Measurements from ENCODE around the gene HELLS.
"Not testable (repeated sequence)": the region's sequence is repeated elsewhere in the genome, so short reads cannot be mapped to it uniquely, and the experiment has no call there.

HELLS gene

DNA sequence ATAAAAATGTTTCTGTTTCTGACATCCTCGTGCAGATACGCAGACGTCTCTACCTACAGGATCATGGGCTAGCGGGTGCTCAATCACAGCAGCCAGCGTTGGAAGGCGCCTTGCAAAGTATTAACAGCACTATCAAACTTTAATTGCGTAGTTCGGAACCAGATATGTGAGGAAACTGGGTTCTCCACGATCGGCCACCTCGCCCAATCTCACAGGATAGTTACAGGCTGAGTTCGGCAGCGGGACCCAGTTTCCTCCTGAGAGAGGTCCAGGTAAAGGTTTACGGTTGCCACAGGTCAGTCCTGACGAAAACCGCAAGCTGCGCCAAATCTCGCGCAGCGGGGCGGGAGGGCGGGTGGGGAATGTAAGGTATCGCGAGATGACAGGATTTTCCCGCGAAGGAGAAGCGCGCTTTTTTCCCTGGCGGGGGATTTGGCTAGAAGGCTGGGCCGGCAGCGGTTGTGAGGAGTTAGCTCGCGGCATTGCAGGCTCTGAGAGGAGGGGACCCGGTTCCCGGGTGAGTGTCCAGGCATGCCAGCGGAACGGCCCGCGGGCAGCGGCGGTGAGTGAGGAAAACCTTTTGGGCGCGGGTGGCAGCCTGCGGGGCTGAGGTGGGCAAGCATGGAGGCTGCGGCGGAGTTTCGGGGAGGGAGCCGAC is at the start of gene HELLS:
Gene HELLS, plus strand, starts transcription at position 398 of the 658 bp plus-strand sequence. Its CDS starts 134 bp downstream, at position 532.
- peak; percentile 92 for DNase-seq

DNA sequence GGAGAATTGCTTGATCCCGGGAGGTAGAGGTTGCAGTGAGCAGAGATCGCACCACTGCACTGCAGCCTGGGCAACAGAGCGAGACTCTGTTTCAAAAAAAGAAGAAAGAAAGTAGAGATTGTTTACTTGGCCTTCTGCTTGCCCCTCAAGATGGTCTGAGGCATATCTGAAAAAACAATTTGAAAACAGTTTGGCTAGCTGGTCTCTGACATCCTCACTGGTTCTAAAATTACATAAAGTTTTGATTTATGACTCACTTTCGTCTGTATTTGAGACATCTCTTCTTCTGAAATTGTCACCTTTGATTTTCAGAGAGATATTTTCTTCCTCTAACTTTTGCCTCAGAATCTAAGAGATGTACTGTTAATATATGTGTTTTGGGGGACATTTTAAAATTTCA is 49.6 kb upstream of the HELLS start:
- DNase-seq: peak; percentile 62

DNA sequence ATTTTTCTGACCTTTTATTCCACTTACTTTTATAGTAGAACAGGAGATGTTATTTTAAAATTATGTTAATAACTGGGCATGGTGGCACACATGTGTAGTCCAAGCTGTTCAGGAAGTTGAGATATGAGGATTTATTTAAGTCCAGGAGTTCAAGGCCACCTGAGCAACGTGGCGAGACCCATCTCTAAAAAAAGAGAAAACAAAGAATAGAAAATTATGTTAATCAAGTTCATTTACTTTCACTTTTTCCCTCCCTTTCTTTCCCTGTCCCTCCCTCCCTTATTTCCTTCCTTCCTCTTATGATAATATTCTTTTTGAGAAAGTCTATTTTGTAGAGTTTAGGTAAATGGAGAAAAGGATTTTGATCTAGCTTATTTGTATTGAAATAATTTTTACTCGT is 48.9 kb upstream of the HELLS start:
- no peak for DNase-seq

DNA sequence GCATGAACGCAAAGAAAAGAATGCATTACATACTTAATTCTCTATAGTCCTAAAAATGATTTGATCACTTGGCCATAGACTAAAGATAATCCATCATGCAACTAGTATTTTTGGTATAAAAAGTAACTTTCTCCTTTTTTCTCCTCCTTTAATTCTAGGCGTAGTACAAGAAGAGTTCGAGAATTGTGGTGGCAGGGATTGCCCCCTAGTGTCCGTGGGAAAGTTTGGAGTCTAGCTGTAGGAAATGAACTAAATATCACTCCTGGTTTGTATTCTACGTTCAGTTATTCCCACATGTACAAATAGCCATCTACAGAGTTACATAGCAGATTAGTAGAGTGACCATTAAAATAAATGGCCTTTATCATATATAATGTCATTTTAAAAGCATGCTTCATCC is 45.5 kb upstream of the HELLS start:
- no peak for DNase-seq

DNA sequence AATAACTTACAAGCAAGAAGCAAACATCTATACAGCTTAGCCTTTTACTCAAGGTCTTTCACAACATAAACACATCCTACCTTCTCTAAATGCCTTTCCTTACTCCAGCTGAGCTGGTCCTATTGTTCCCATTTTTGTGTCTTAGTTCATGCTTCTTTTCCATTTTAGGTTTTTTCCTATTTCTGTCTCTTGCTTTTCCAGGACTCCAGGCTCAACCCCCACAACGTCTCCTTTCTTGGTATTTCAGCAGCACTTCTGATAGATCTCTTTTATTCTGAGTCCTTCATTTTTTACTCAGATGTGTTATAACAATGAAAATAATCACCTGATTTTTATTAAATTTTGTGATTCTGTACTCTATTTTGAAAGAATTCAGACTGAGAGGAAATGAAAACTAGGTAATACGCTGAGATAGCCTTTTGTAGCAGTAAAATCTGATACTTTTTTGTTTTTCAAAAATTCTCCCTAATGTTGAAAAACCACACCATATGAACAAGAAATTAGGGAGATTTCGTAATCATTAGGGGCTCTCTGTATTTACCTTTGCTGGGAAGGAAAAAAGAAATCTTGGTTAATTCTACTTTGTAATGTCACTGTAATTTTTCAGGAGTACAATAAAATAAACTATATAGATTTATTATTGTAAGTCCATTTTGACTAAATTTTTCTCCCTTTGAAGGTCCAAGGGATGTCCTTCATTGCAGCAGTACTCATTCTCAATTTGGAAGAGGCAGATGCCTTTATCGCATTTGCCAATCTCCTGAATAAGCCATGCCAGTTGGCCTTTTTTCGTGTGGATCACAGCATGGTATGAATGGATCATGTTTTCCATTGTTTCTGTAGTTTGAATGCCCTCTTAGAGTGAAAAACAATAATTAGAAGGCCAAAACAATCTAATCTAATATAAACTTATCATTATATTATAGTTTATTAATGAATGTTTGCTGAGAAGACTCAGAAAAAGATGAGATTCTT is 24.0 kb upstream of the HELLS start:
- no peak for DNase-seq

DNA sequence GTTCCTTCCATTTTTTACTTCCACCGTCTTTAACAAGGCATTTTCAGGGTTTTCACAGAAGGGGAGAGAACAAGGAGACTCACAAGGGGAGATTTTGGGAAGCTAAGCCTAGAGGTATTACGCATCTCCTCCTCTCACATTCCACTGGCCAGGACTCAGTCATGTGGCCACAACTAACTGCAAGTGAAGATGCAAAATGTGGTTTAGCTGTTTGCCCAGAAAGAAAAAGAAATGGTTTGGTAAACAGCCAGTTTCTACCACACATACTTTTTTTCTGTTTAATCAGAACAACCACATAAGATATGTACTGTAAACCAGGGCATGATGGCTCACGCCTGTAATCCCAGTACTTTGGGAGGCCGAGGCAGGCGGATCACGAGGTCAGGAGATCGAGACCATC is 21.4 kb upstream of the HELLS start:
- DNase-seq: no peak

DNA sequence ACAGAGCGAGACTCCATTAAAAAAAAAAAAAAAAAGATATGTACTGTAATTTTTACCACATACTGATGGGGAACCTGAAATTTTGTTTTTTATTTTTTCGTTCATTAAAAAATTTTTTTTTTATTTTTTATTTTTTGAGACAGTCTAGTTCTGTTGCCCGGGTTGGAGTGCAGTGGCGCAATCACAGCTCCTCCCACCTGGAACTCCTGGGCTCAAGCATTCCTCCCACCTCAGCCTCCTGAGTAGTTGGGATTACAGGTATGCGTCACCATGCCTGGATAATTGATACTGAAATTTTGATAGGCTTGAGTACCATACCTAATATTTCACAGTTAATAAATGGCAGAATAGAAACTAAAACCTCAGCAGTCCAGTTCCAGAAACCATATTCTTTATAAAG is 20.9 kb upstream of the HELLS start:
- DNase-seq: no peak

DNA sequence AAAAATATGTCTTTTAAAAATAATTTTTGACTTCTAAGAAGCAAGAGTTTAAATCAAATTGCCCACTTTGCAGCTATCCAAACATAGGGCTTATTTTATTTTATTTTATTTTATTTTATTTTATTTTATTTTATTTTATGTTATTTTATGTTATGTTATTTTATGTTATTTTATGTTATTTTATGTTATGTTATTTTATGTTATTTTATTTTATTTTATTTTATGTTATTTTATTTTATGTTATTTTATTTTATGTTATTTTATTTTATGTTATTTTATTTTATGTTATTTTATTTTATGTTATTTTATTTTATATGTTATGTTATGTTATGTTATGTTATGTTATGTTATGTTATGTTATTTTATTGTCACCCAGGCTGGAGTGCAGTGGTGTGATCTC is 14.0 kb upstream of the HELLS start:
- not testable (repeated sequence) for DNase-seq

DNA sequence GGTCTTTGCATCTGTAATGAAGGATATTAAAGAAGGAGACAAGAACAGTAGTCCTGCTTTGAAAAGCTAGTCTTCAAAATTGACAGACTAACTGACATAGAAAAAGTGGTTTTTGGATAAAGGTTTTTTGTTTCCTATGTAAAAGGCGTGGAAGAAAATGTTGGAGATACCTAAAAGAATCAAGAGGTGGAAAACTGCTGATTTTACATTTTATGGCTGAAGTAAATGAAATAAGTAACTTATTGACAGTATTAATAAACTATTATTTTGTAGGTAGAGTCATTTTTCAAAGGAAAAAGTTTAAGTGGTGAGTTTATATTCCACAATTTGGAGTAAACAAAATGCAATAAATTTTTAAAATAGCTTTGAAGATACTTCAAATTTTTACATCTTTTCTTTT is 12.6 kb upstream of the HELLS start:
- no peak for DNase-seq

DNA sequence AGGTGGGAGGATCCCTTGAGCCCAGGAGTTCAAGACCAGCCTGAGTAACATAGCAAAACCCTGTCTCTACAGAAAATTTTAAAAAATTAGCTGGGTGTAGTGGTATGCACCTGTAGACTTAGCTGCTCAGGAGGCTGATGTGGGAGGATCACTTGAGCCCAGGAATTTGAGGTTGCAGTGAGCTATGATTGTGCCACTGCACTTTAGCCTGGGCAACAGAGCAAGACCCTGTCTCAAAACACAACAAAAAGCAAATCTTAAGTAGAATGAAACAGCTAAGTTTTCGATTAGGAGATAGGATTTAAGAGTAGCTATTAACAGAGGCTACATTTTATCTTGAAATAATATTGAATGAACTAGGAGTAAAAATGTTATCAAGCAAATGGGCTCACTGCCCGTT is 3.3 kb upstream of the HELLS start:
- not testable (repeated sequence) for DNase-seq

DNA sequence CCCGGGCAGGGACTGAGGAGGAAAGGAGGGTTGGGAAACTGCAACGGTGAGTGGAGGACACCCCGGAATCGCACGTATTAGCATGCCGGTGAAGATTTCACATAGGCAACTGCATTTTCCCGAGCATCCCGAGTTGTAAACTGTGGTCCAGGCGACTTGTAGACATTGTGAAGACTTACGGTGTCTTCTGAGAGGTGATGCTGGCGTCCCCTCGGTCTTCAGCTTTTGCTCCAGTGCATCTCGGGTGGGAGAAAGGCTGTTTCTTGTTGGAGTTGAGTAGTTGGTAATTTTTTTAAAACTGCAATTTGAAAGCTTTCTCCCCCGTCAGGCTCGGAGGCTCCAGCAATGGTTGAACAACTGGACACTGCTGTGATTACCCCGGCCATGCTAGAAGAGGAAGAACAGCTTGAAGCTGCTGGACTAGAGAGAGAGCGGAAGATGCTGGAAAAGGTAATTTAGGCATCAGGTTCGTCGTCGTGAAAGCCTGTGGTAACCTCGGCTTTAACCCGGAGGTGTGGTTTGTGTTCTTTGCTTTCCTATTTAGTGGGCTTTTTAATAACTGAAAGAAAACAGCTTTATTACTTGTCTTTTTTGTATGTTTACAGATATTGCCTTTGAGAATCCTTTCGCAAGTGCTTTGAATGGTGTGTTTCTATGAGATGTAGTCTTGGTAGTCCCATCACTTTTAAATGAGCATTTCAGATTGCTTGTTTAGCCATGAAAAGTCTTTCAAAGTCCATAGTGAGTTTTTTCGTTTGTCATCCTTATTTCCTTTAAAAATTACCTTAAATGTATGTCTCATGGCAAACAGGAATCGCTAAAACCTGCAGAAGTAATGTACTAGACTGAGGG is 687 bp downstream of the HELLS start:
- DNase-seq: peak; percentile 28

DNA sequence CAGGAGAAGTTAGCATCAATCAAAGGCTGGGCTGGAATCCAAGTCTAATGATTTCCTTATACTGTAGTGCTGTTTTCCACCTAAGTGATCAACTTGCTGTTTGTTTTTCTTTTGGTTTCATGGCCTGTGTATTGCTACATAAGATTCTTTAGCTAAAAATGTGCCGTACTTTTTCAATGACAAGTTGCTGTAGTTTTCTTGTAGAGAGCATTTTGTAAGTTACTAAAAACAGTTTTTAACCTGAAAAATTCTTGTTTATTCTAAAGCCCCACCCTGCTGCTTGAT is 1.3 kb downstream of the HELLS start:
- peak; percentile 6 for DNase-seq

DNA sequence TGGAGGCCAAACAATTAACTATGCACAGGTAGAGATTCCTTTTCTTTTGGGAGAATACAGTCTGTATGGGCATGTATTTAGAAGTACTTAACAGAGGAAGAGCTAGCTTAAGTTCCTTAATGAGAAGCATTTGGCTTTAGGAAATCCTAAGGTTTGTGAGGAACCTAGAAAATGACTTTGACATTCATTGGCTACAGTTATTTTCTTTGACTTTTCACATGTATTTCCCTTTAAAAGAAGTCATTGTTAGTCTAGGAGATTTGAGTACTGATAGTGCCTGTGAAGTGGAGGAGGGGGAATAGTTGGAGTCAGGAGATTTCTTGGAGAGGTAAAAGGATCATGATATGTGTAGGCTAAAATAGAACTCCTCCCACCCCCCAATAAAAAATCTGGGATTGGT is 3.6 kb downstream of the HELLS start:
- DNase-seq: no peak

DNA sequence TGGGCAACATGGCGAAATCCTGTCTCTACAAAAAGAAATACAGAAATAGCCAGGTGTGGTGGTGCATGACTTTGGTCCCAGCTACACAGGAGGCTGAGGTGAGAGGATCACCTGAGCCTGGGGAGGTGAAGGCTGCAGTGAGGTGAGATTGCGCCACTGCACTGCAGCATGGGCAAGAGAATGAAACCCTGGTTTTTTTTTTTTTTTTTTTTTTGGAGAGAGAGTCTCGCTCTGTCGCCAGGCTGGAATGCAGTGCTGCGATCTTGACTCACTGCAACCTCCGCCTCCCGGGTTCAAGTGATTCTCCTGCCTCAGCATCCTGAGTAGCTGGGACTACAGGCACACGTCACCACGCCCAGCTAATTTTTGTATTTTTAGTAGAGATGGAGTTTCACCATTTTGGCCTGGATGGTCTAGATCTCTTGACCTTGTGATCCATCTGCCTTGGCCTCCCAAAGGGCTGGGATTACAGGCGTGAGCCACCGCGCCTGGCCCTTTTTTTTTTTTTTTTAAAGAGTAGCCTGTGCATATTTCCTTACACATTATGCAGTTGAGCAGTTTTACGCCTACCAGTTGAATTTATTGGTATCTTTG is 22.2 kb downstream of the HELLS start:
- DNase-seq: not testable (repeated sequence)

DNA sequence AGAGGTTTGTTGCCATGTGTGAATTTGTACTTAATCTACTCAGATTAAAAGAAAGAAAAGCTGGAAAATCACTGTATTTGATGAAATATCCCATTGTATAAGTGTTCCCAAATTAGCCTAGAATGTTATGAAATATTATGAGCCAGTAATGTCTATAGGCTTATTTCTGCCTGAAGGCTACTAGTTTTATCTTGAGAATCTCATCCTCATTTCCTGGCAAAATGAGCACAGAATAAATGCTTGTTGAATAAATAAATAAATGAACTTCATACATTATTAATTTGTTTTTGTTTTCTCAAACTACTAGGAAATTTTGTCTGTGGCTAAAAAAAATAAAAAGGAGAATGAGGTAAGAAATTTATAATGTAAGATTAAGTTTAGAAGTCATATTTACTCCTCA is 25.5 kb downstream of the HELLS start:
- no peak for DNase-seq

DNA sequence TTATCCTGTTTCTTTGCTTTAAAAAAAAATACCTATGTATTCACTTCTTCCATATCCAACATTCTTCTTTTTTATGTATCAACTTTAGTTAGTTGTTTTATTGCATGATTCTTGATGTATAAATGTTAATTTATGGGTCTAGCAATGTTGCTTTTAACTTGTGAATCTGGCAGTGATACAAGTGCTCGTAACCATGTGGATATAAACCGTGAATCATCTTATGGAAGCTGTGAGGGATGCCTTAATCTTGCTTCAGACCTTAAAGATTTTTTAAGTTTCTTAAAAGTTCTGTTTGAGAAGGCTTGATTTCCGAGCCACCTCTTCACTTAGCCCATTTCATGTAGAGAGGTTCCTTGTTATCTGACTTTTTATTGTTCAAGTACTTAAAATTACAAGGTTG is 25.9 kb downstream of the HELLS start:
- no peak for DNase-seq

DNA sequence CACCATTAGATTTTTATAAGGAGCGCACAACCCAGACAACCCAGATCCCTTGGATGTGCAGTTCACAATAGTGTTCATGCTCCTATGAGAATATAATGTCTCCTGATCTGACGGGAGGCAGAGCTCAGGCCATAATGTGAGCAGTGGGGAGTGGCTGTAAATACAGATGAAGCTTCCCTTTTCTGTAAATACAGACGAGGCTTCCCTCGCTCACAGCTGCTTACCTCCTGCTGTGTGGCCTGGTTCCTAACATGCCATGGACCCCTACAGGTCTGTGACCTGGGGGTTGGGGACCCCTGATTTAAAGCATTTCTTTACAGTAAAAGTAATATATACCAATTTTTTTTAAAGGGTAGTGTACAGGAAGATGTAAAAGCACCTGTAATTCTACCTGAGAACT is 33.2 kb downstream of the HELLS start:
- no peak for DNase-seq

DNA sequence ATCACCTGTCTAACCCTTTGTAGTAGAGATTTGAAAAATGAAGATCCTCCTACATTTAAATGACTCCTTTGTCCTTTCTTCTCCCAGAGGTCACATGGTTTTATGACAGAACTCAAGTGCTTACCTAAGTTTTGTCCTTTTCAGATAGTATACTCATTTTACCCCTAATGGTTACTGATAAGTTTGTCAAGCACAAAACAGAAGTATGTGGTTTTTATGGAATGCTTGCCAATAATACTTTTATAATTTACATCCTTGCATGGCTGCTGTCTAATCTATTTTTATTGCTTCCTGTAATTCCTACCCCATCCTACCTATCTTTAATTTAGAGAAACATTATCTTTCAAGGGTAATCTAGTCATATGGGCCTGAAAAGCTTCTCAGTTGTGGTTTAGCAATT is 37.5 kb downstream of the HELLS start:
- DNase-seq: no peak

DNA sequence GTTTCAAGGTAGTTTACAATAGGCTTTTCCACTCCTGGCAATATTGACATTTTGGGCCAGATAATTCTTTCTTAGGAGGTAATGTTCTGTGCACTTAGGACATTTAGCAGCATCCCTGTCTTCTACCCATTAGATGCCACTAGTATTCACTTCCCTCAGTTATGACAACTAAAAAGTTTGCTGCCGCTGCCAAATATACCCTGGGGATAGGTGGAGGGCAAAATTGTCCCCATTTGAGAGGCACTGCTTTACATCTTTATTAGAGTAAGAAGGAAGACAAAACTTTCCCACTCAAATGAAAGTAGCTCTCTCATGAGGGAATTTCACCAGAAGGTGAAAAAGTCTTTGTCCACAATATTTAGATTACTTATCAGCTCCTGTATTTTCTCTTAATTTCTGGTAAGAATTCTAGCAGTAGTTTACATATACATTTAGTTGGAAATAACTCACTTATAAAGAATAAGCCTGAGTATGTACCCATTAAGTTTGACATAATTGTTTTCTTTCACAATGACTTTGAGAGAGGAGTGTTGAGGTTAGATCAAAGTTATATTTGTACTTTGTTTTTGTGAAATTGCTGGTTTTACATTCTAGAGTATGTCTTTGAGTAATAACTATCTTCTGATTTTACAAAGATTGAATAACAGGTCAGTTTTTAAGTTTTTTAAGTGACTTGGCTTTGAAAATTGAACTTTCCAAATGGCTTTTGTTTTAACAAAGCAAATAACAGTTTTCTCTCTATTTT is 46.0 kb downstream of the HELLS start:
- peak; percentile 70 for DNase-seq

DNA sequence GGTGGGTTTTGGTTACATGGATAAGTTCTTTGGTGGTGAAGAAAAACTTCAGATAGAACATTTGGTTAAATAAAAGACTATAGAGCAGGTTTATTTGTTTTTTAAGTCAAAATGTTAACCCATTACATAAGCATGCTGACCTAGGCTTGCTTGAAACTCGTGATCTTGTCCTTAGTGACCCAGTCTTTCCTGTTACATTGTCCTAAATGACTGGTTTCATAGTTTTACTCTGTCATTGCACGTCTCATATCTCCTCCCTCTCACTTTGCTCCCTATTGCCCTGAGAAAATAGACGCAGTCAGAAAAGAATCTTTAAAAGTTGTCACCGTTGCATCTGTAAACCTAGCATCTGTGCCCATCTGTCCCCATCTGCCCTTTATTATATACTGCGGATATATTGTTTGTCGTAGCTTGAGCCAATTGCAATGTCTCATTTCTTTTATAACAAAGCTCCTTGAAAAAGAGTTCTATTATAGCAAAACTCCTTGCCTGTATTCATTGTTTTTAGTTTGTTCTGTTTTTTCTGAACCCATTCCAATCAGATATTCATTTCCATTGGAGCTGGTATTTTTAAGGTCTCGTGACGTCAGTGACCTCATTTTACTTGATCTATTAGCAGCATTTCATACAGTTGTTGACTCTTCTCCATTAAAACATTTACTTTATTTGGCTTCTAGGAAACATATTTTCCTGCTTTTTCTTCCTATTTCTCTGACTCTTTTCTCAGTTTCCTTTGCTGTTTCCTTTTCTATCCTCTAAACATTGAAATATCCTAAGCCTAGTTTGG is 57.3 kb downstream of the HELLS start:
- peak; percentile 25 for DNase-seq

DNA sequence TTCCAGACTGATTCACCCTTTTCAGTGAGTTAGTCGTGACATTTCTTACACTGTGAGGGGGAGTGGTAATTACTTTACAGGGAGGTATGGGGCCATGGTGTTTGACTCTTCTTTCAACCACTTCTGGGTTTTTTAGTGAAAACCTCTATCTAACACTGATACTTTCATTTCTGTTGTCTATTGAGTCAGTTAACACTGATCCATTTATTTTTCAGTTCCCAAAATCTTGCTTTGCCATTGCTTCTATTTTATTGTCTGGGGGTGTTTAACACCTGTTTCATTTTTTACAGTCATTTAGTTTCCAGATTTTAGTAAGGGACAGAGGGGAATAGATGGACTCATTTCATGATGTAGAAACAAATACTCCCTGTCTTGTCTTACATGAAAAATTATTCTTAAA is 61.5 kb downstream of the HELLS start:
- DNase-seq: peak; percentile 57

DNA sequence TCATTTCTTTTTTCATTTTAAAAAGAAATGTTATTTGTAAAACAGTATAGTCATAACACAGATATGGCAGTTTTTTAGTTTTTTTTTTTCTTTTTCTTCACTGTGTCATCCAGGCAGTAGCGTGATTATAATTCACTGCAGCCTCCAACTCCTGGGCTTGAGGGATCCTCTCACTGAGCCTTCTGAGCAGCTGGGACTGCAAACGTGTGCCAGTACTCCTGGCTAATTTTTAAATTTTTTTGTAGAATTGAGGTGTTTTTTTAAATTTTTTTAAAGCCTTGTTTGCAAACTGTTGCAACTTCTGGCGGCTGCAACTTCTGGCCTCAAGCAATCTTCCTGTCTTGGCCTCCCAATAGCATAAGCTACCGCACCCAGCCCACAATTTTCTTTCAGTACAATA is 63.0 kb downstream of the HELLS start:
- DNase-seq: no peak
